HEK293 (cell line): ENCODE data around the gene CLIP1.

Experiments used
- CTCF ChIA-PET: fragments of 350-600 bp; formaldehyde crosslinking; extraction: SDS; loops from one replicate; lab custom pipeline; 2021; ENCODE audit warnings: antibody characterized with exemption; lab: Yijun Ruan, JAX
- POLR2A ChIA-PET: fragments of 300-600 bp; formaldehyde crosslinking; extraction: SDS; loops from one replicate; lab custom pipeline; 2020; ENCODE audit warnings: antibody characterized with exemption, inconsistent platforms; lab: Yijun Ruan, JAX
- H3K27ac ChIP-seq: fragments of 200-500 bp; sonication (Bioruptor generic); 2 replicates; pipeline ENCODE4 v1.5.1; 2014; ENCODE audit warnings: low read depth, low read length, control low read depth, inconsistent platforms; ENCODE audit errors: extremely low read depth
- H3K36me3 ChIP-seq, 2 experiments: fragments of 200-500 bp in 1 of 2; sonication (Bioruptor generic) in 1 of 2; 1 replicate in 1 of 2; 2 replicates in 1 of 2; pipeline ENCODE4 v1.5.1; 2014 to 2017; ENCODE audit warnings: inconsistent platforms in 2 of 2, low read length in 2 of 2; ENCODE audit not compliant: control insufficient read depth in 2 of 2, insufficient read depth in 1 of 2
- H3K4me1 ChIP-seq: fragments of 200-500 bp; sonication (Bioruptor generic); 2 replicates; pipeline ENCODE4 v1.5.1; 2014; ENCODE audit warnings: mild to moderate bottlenecking, low read length, inconsistent platforms; ENCODE audit not compliant: control insufficient read depth, insufficient read depth
- H3K4me3 ChIP-seq: 2 replicates; pipeline ENCODE4 v1.5.1; 2011; ENCODE audit warnings: low read depth, mild to moderate bottlenecking, control low read depth, low read length, moderate library complexity
- H3K9me3 ChIP-seq: fragments of 200-500 bp; sonication (Bioruptor generic); 2 replicates; pipeline ENCODE4 v1.5.1; 2014; ENCODE audit warnings: low read depth, low read length, inconsistent platforms; ENCODE audit not compliant: control insufficient read depth, insufficient read depth
- FEZF1 ChIP-seq: fragments of 450-650 bp; formaldehyde crosslinking; IDR thresholded peaks from 2 replicates; pipeline ENCODE4 v1.5.1; 2016; ENCODE audit warnings: missing biosample characterization, missing genetic modification characterization
- KLF7 ChIP-seq: fragments of 450-650 bp; formaldehyde crosslinking; IDR thresholded peaks from 2 replicates; pipeline ENCODE4 v1.5.1; 2016; ENCODE audit warnings: missing biosample characterization, missing genetic modification characterization, borderline replicate concordance
- MYNN ChIP-seq: fragments of 450-650 bp; formaldehyde crosslinking; IDR thresholded peaks from 2 replicates; pipeline ENCODE4 v1.5.1; 2016; ENCODE audit warnings: missing biosample characterization, missing genetic modification characterization, borderline replicate concordance
- OVOL3 ChIP-seq: fragments of 450-650 bp; formaldehyde crosslinking; IDR thresholded peaks from 2 replicates; pipeline ENCODE4 v1.5.1; 2016; ENCODE audit warnings: missing biosample characterization, missing genetic modification characterization
- PRDM1 ChIP-seq: fragments of 450-650 bp; formaldehyde crosslinking; IDR thresholded peaks from 2 replicates; pipeline ENCODE4; 2016; ENCODE audit warnings: missing biosample characterization, missing genetic modification characterization
- SALL2 ChIP-seq: fragments of 450-650 bp; formaldehyde crosslinking; IDR thresholded peaks from 2 replicates; pipeline ENCODE4 v1.5.0; 2017; ENCODE audit warnings: missing biosample characterization, mild to moderate bottlenecking, missing genetic modification characterization, borderline replicate concordance
- SP3 ChIP-seq: fragments of 450-650 bp; formaldehyde crosslinking; IDR thresholded peaks from 2 replicates; pipeline ENCODE4 v1.5.1; 2016; ENCODE audit warnings: missing biosample characterization, missing genetic modification characterization
- ZBTB21 ChIP-seq: fragments of 450-650 bp; formaldehyde crosslinking; IDR thresholded peaks from 2 replicates; pipeline ENCODE4 v1.5.1; 2017; ENCODE audit warnings: missing biosample characterization, missing genetic modification characterization
- ZNF132 ChIP-seq: fragments of 450-650 bp; formaldehyde crosslinking; IDR thresholded peaks from 2 replicates; pipeline ENCODE4 v1.5.1; 2017; ENCODE audit warnings: missing biosample characterization, missing genetic modification characterization, borderline replicate concordance
- ZNF16 ChIP-seq: fragments of 450-650 bp; formaldehyde crosslinking; IDR thresholded peaks from 2 replicates; pipeline ENCODE4 v1.5.1; 2016; ENCODE audit warnings: low read depth, missing biosample characterization, missing genetic modification characterization
- ZNF175 ChIP-seq: fragments of 450-650 bp; formaldehyde crosslinking; IDR thresholded peaks from 2 replicates; pipeline ENCODE4 v1.5.1; 2016; ENCODE audit warnings: missing biosample characterization, missing genetic modification characterization
- ZNF184 ChIP-seq: fragments of 450-650 bp; IDR thresholded peaks from 2 replicates; pipeline ENCODE4 v1.5.1; 2018; ENCODE audit warnings: missing biosample characterization, mild to moderate bottlenecking, missing genetic modification characterization
- ZNF214 ChIP-seq: fragments of 450-650 bp; formaldehyde crosslinking; IDR thresholded peaks from 2 replicates; pipeline ENCODE4 v1.5.1; 2017; ENCODE audit warnings: missing biosample characterization, mild to moderate bottlenecking, missing genetic modification characterization, borderline replicate concordance
- ZNF24 ChIP-seq: fragments of 450-650 bp; formaldehyde crosslinking; IDR thresholded peaks from 2 replicates; pipeline ENCODE4 v1.5.1; 2016; ENCODE audit warnings: missing biosample characterization, missing genetic modification characterization
- ZNF366 ChIP-seq: fragments of 450-650 bp; formaldehyde crosslinking; conservative IDR thresholded peaks from 2 replicates; pipeline ENCODE4 v1.5.1; 2016; ENCODE audit warnings: missing biosample characterization, missing genetic modification characterization
- ZNF416 ChIP-seq: fragments of 450-650 bp; formaldehyde crosslinking; IDR thresholded peaks from 2 replicates; pipeline ENCODE4 v1.5.1; 2016; ENCODE audit warnings: missing biosample characterization, missing genetic modification characterization
- ZNF433 ChIP-seq: fragments of 450-650 bp; formaldehyde crosslinking; IDR thresholded peaks from 2 replicates; pipeline ENCODE4 v1.5.1; 2016; ENCODE audit warnings: missing biosample characterization, missing genetic modification characterization, low read depth
- ZNF654 ChIP-seq: fragments of 450-650 bp; formaldehyde crosslinking; IDR thresholded peaks from 2 replicates; pipeline ENCODE4 v1.5.1; 2016; ENCODE audit warnings: low read depth, missing biosample characterization, missing genetic modification characterization
- ZNF664 ChIP-seq: fragments of 450-650 bp; formaldehyde crosslinking; IDR thresholded peaks from 2 replicates; pipeline ENCODE4 v1.5.1; 2016; ENCODE audit warnings: missing biosample characterization, missing genetic modification characterization
- ZNF707 ChIP-seq: fragments of 450-650 bp; formaldehyde crosslinking; IDR thresholded peaks from 2 replicates; pipeline ENCODE4 v1.5.1; 2016; ENCODE audit warnings: missing biosample characterization, missing genetic modification characterization
- ZNF76 ChIP-seq: fragments of 450-650 bp; formaldehyde crosslinking; IDR thresholded peaks from 2 replicates; pipeline ENCODE4; 2016; ENCODE audit warnings: low read depth, missing biosample characterization, missing genetic modification characterization, borderline replicate concordance
- TF ChIP-seq, protein P1 (sequence below): fragments of 450-650 bp; formaldehyde crosslinking; conservative IDR thresholded peaks from 2 replicates; pipeline ENCODE4 v1.5.1; 2016; ENCODE audit warnings: low read depth, missing biosample characterization, missing genetic modification characterization
- TF ChIP-seq, protein P2 (sequence below): fragments of 450-650 bp; formaldehyde crosslinking; IDR thresholded peaks from 2 replicates; pipeline ENCODE4 v1.5.1; 2017; ENCODE audit warnings: missing biosample characterization, missing genetic modification characterization
- TF ChIP-seq, protein P3 (sequence below): fragments of 450-650 bp; formaldehyde crosslinking; IDR thresholded peaks from 2 replicates; pipeline ENCODE4 v1.5.1; 2017; ENCODE audit warnings: missing biosample characterization, missing genetic modification characterization
- TF ChIP-seq, protein P4 (sequence below): fragments of 450-650 bp; formaldehyde crosslinking; IDR thresholded peaks from 2 replicates; pipeline ENCODE4 v1.5.1; 2016; ENCODE audit warnings: missing biosample characterization, missing genetic modification characterization
- TF ChIP-seq, protein P5 (sequence below): fragments of 450-650 bp; formaldehyde crosslinking; conservative IDR thresholded peaks from 2 replicates; pipeline ENCODE4 v1.5.1; 2016; ENCODE audit warnings: low read depth, missing biosample characterization, missing genetic modification characterization

CLIP1 gene

DNA sequence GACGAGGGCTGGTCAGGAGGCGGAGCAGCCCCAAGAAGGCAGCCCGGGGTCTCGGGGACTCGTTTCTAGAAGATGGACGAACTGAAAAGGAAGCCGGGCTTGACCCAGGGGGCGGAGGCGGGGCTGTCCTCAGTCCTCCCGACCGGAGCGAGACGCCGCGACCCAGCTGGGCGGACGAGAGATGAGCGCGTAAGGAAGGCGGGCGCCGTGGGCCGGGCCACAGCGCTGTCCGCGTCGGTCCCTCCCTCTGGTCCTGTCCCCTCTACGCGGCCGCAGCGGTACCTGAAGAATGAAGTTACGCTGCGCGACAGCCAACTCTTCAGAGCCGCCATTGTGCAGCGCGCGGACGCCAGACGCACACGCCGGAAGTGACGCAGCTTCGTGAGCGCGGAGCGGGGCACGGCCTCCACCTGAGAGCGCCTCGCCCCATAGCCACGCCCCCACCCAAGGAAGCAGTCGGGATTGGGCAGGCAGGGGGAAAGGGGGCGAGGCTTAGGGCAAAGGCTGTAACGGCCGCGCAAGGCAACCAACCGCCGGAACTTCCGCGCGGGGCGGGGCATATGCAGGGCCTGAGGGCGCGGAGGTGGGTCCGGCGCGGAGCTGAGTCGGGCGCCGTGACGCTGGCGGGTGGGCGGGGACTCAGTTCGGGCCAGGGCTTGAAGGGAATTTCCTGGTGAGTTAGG, 196.6 kb downstream of the CLIP1 start, which contains the start of gene DIABLO:
DIABLO (minus strand) TSS at position 370 of the 683 bp plus-strand sequence; CDS start at position 332, 38 bp downstream.
- no peaks in the 10 kb centered on the region for H3K9me3 ChIP-seq
- CTCF ChIA-PET = interaction anchor here (1.2 kb wide), 1 partner anchor 35 kb away, joined by 3 read pairs; no protein-coding TSS in a partner anchor
- TF ChIP-seq ZBTB21 (tag by site-specific recombination) (peak; percentile 82), FEZF1 (tag by site-specific recombination) (no peak), ZNF184 (tag by site-specific recombination) (no peak), ZNF132 (tag by site-specific recombination) (no peak), ZNF175 (tag by site-specific recombination) (no peak), ZNF416 (no peak), ZNF76 (tag by site-specific recombination) (peak; percentile 59; the same call in 1 of the 2 replicates), MYNN (tag by site-specific recombination) (no peak), SALL2 (tag by site-specific recombination) (no peak), PRDM1 (tag by site-specific recombination) (no peak), ZNF24 (0 out of 2 replicates have a peak, but pooled peaks have one; percentile 47), ZNF366 (tag by site-specific recombination) (no peak), KLF7 (tag by site-specific recombination) (peak; percentile 30; the same call in 1 of the 2 replicates), ZNF433 (tag by site-specific recombination) (no peak), ZNF664 (tag by site-specific recombination) (no peak), ZNF654 (tag by site-specific recombination) (no peak), OVOL3 (tag by site-specific recombination) (no peak), ZNF214 (tag by site-specific recombination) (no peak), SP3 (tag by site-specific recombination) (peak; percentile 98), ZNF707 (tag by site-specific recombination) (no peak), ZNF16 (tag by site-specific recombination) (no peak)
- TF ChIP-seq, protein P1, sequence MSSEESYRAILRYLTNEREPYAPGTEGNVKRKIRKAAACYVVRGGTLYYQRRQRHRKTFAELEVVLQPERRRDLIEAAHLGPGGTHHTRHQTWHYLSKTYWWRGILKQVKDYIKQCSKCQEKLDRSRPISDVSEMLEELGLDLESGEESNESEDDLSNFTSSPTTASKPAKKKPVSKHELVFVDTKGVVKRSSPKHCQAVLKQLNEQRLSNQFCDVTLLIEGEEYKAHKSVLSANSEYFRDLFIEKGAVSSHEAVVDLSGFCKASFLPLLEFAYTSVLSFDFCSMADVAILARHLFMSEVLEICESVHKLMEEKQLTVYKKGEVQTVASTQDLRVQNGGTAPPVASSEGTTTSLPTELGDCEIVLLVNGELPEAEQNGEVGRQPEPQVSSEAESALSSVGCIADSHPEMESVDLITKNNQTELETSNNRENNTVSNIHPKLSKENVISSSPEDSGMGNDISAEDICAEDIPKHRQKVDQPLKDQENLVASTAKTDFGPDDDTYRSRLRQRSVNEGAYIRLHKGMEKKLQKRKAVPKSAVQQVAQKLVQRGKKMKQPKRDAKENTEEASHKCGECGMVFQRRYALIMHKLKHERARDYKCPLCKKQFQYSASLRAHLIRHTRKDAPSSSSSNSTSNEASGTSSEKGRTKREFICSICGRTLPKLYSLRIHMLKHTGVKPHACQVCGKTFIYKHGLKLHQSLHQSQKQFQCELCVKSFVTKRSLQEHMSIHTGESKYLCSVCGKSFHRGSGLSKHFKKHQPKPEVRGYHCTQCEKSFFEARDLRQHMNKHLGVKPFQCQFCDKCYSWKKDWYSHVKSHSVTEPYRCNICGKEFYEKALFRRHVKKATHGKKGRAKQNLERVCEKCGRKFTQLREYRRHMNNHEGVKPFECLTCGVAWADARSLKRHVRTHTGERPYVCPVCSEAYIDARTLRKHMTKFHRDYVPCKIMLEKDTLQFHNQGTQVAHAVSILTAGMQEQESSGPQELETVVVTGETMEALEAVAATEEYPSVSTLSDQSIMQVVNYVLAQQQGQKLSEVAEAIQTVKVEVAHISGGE = peak; percentile 92
- TF ChIP-seq, protein P2, sequence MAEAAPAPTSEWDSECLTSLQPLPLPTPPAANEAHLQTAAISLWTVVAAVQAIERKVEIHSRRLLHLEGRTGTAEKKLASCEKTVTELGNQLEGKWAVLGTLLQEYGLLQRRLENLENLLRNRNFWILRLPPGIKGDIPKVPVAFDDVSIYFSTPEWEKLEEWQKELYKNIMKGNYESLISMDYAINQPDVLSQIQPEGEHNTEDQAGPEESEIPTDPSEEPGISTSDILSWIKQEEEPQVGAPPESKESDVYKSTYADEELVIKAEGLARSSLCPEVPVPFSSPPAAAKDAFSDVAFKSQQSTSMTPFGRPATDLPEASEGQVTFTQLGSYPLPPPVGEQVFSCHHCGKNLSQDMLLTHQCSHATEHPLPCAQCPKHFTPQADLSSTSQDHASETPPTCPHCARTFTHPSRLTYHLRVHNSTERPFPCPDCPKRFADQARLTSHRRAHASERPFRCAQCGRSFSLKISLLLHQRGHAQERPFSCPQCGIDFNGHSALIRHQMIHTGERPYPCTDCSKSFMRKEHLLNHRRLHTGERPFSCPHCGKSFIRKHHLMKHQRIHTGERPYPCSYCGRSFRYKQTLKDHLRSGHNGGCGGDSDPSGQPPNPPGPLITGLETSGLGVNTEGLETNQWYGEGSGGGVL (tag by site-specific recombination) = no peak
- TF ChIP-seq, protein P3, sequence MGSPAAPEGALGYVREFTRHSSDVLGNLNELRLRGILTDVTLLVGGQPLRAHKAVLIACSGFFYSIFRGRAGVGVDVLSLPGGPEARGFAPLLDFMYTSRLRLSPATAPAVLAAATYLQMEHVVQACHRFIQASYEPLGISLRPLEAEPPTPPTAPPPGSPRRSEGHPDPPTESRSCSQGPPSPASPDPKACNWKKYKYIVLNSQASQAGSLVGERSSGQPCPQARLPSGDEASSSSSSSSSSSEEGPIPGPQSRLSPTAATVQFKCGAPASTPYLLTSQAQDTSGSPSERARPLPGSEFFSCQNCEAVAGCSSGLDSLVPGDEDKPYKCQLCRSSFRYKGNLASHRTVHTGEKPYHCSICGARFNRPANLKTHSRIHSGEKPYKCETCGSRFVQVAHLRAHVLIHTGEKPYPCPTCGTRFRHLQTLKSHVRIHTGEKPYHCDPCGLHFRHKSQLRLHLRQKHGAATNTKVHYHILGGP (tag by site-specific recombination) = no peak
- TF ChIP-seq, protein P4, sequence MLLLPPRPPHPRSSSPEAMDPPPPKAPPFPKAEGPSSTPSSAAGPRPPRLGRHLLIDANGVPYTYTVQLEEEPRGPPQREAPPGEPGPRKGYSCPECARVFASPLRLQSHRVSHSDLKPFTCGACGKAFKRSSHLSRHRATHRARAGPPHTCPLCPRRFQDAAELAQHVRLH = no peak
- TF ChIP-seq, protein P5, sequence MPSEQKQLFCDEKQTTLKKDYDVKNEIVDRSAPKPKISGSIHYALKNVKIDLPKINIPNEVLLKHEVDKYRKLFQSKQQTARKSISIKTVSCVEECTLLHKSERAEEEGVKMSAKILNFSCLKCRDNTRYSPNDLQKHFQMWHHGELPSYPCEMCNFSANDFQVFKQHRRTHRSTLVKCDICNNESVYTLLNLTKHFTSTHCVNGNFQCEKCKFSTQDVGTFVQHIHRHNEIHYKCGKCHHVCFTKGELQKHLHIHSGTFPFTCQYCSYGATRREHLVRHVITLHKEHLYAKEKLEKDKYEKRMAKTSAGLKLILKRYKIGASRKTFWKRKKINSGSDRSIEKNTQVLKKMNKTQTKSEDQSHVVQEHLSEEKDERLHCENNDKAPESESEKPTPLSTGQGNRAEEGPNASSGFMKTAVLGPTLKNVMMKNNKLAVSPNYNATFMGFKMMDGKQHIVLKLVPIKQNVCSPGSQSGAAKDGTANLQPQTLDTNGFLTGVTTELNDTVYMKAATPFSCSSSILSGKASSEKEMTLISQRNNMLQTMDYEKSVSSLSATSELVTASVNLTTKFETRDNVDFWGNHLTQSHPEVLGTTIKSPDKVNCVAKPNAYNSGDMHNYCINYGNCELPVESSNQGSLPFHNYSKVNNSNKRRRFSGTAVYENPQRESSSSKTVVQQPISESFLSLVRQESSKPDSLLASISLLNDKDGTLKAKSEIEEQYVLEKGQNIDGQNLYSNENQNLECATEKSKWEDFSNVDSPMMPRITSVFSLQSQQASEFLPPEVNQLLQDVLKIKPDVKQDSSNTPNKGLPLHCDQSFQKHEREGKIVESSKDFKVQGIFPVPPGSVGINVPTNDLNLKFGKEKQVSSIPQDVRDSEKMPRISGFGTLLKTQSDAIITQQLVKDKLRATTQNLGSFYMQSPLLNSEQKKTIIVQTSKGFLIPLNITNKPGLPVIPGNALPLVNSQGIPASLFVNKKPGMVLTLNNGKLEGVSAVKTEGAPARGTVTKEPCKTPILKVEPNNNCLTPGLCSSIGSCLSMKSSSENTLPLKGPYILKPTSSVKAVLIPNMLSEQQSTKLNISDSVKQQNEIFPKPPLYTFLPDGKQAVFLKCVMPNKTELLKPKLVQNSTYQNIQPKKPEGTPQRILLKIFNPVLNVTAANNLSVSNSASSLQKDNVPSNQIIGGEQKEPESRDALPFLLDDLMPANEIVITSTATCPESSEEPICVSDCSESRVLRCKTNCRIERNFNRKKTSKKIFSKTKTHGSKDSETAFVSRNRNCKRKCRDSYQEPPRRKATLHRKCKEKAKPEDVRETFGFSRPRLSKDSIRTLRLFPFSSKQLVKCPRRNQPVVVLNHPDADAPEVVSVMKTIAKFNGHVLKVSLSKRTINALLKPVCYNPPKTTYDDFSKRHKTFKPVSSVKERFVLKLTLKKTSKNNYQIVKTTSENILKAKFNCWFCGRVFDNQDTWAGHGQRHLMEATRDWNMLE = peak; percentile 63; the same call in 1 of the 2 replicates

More for the DNA sequence above, 196.6 kb downstream of the CLIP1 start, which contains the start of gene DIABLO:
- peaks cover 19 to 40% of the 10 kb centered on the region in 2 experiments for H3K36me3 ChIP-seq
- peak within 1 kb of the TSS; percentile 88 for H3K27ac ChIP-seq
- H3K4me3 ChIP-seq = peak within 1 kb of the TSS; percentile 98
- POLR2A ChIA-PET = interaction anchor here (0.6 to 2.2 kb wide), 20 partner anchors 9 to 1824 kb away, joined by 3 to 10 read pairs (median 5); partner anchors contain the start of genes B3GNT4, KNTC1, MLXIP and MPHOSPH9
- H3K4me1 ChIP-seq = peaks cover 11% of the 10 kb centered on the region
